GM06990 (cell line): ENCODE measurements around the gene LMO7.

Experiments
- DNase-seq: peaks from one replicate; pipeline ENCODE4 v3.0.0-alpha.2; 2011; ENCODE audit not compliant: insufficient read length; ENCODE audit errors: extremely low read depth
- H3K27me3 ChIP-seq: replicated peaks from 2 replicates; pipeline ENCODE4 v1.6.0; 2011; ENCODE audit warnings: low read length; ENCODE audit not compliant: control insufficient read depth, insufficient read depth
- H3K36me3 ChIP-seq: 2 replicates; pipeline ENCODE4 v1.5.1; 2011; ENCODE audit warnings: low read length; ENCODE audit not compliant: control insufficient read depth, insufficient read depth
- H3K4me3 ChIP-seq: replicated peaks from 2 replicates; pipeline ENCODE4 v1.5.1; 2011; ENCODE audit warnings: low read depth, mild to moderate bottlenecking, control low read depth, low read length
- CTCF ChIP-seq: IDR thresholded peaks from 2 replicates; pipeline ENCODE4 v1.5.1; 2011; ENCODE audit warnings: low read length, control low read depth, mild to moderate bottlenecking, inconsistent platforms; ENCODE audit not compliant: insufficient read depth, poor library complexity, severe bottlenecking

The LMO7 gene

GRCh38 chr13:75825594-75825993, 189.5 kb downstream of the LMO7 start:
- Histone ChIP-seq H3K27me3 (no peaks in the 10 kb centered on the region), H3K36me3 (no peaks in the 10 kb centered on the region), H3K4me3 (no peak overlapping the region)
- no peak for DNase-seq
- no peak for TF ChIP-seq CTCF

- no peaks in the 10 kb centered on the region for H3K27me3 ChIP-seq
- no peak for DNase-seq
- H3K4me3 ChIP-seq = no peak overlapping the region
- H3K36me3 ChIP-seq = no peaks in the 10 kb centered on the region; the same call in 1 of the 2 replicates
- no peak for TF ChIP-seq CTCF
Measured at GRCh38 chr13:75826391-75826790, 190.3 kb downstream of the LMO7 start.

GRCh38 chr13:75829830-75830229, 193.7 kb downstream of the LMO7 start:
- TF ChIP-seq CTCF = no peak
- DNase-seq = no peak
- Histone ChIP-seq H3K36me3 (no peaks in the 10 kb centered on the region; the same call in none of the 2 replicates), H3K27me3 (no peaks in the 10 kb centered on the region), H3K4me3 (no peak overlapping the region)

GRCh38 chr13:75830842-75831241, 194.7 kb downstream of the LMO7 start:
- DNase-seq = no peak
- no peak overlapping the region for H3K4me3 ChIP-seq
- TF ChIP-seq CTCF = no peak
- H3K36me3 ChIP-seq = no peaks in the 10 kb centered on the region; the same call in none of the 2 replicates
- no peaks in the 10 kb centered on the region for H3K27me3 ChIP-seq

GRCh38 chr13:75831389-75831788, 195.3 kb downstream of the LMO7 start:
- Histone ChIP-seq H3K4me3 (no peak overlapping the region), H3K27me3 (no peaks in the 10 kb centered on the region), H3K36me3 (no peaks in the 10 kb centered on the region; the same call in none of the 2 replicates)
- TF ChIP-seq CTCF = no peak
- DNase-seq = no peak

GRCh38 chr13:75832812-75833211, 196.7 kb downstream of the LMO7 start:
- Histone ChIP-seq H3K36me3 (no peaks in the 10 kb centered on the region; the same call in none of the 2 replicates), H3K4me3 (no peak overlapping the region), H3K27me3 (no peaks in the 10 kb centered on the region)
- TF ChIP-seq CTCF = no peak
- no peak for DNase-seq
